HepG2 (cell line): ENCODE measurements around the gene GPC6. TPM values are rescaled to one million over a fixed set of nuclear protein-coding genes. Genes with fewer than 3 reads are reported as not detected.

Experiments used
- ATAC-seq: fragments of 200-7000 bp; cut with Tn5 transposase; 3 replicates; pipeline ENCODE4 v1.9.1; 2020; ENCODE audit warnings: mild to moderate bottlenecking, moderate library complexity
- BruUV-seq: library from RNA; stranded (reverse); fragments of 400-500 nt; replicated peaks from 2 replicates; lab custom pipeline; 2021; lab: Mats Ljungman, UMichigan
- CTCF ChIA-PET: fragments of 300-600 bp; formaldehyde crosslinking; extraction: SDS; loops from one replicate; lab custom pipeline; 2021; ENCODE audit warnings: low total read pairs, inconsistent platforms, low intra/inter-chr PET ratio; lab: Yijun Ruan, JAX
- POLR2A ChIA-PET: fragments of 350-600 bp; sonication (Branson Sonifier 250); formaldehyde crosslinking; loops from one replicate; lab custom pipeline; 2020; ENCODE audit warnings: antibody characterized with exemption, inconsistent platforms; lab: Yijun Ruan, JAX
- DNase-seq: peaks from one replicate; pipeline ENCODE4 v3.0.0-alpha.2; 2015; ENCODE audit warnings: low spot score
- FAIRE-seq: peaks from 3 replicates; lab custom pipeline; 2011; peaks lifted over from hg19 to GRCh38; lab: Jason Lieb, UNC
- H2AFZ ChIP-seq: one replicate; pipeline ENCODE4 v1.6.1; 2011; ENCODE audit warnings: low read length, inconsistent platforms
- H3K27ac ChIP-seq: fragments of 300-600 bp; 3 replicates; pipeline ENCODE4 v1.8.0; 2011; ENCODE audit warnings: mixed run types, mild to moderate bottlenecking, mixed read lengths, low read length, inconsistent platforms; ENCODE audit not compliant: insufficient read depth; ENCODE audit errors: extremely low read length
- H3K27me3 ChIP-seq, 2 experiments: fragments of 200-600 bp in 1 of 2; 2 replicates in 1 of 2; 3 replicates in 1 of 2; pipeline versions ENCODE4 v1.6.0 to v1.8.0; 2011; ENCODE audit warnings: low read length in 2 of 2, mild to moderate bottlenecking in 2 of 2, moderate library complexity in 2 of 2, inconsistent platforms in 1 of 2; ENCODE audit not compliant: insufficient read depth in 2 of 2, control insufficient read depth in 1 of 2
- H3K36me3 ChIP-seq, 2 experiments: fragments of 200-600 bp in 1 of 2; replicated peaks in 1 of 2; 2 replicates in 1 of 2; 3 replicates in 1 of 2; pipeline versions ENCODE4 v1.5.1 to v1.8.0; 2011; ENCODE audit warnings: low read length in 2 of 2, inconsistent platforms in 1 of 2; ENCODE audit not compliant: insufficient read depth in 2 of 2, control insufficient read depth in 1 of 2
- H3K4me1 ChIP-seq: 2 replicates; pipeline ENCODE4 v1.5.1; 2012; ENCODE audit warnings: low read length, inconsistent platforms; ENCODE audit not compliant: insufficient read depth
- H3K4me2 ChIP-seq: 2 replicates; pipeline ENCODE4 v1.6.0; 2011; ENCODE audit warnings: low read depth, low read length, inconsistent platforms
- H3K4me3 ChIP-seq, 3 experiments: fragments of 200-600 bp in 1 of 3; sonication (generic), shearing (Covaris generic) in 1 of 3; replicated peaks in 1 of 3; 2 replicates each; pipeline ENCODE4 v1.5.1; 2011 to 2016; ENCODE audit warnings: low read length in 3 of 3, inconsistent platforms in 2 of 3, low read depth in 2 of 3, mild to moderate bottlenecking in 2 of 3, control low read depth in 1 of 3, mixed read lengths in 1 of 3; ENCODE audit not compliant: insufficient read depth in 1 of 3
- H3K79me2 ChIP-seq: one replicate; pipeline ENCODE4 v1.6.1; 2011; ENCODE audit warnings: low read length, inconsistent platforms; ENCODE audit not compliant: insufficient read depth
- H3K9ac ChIP-seq: 2 replicates; pipeline ENCODE4 v1.6.0; 2011; ENCODE audit warnings: mild to moderate bottlenecking, low read depth, low read length, inconsistent platforms; ENCODE audit not compliant: insufficient read depth
- H3K9me3 ChIP-seq: 2 replicates; pipeline ENCODE4 v1.5.1; 2012; ENCODE audit warnings: mild to moderate bottlenecking, low read length
- H4K20me1 ChIP-seq: 2 replicates; pipeline ENCODE4 v1.6.0; 2011; ENCODE audit warnings: inconsistent platforms, mild to moderate bottlenecking, low read length, moderate library complexity; ENCODE audit not compliant: insufficient read depth
- FOXP1 ChIP-seq, 2 experiments: fragments of 450-650 bp in 1 of 2; IDR thresholded peaks; 2 replicates each; pipeline ENCODE4 v1.6.1; 2017 to 2018; ENCODE audit warnings: antibody characterized with exemption in 1 of 2
- GATAD1 ChIP-seq: IDR thresholded peaks from 2 replicates; pipeline ENCODE4 v1.6.1; 2016; ENCODE audit warnings: missing genetic modification reagents, missing compliant biosample characterization
- GATAD2A ChIP-seq: IDR thresholded peaks from 2 replicates; pipeline ENCODE4 v1.6.1; 2016
- HNF4A ChIP-seq: sonication (generic); formaldehyde crosslinking; IDR thresholded peaks from 2 replicates; pipeline ENCODE4 v1.4.0; 2020; ENCODE audit warnings: missing genetic modification reagents
- HOXA7 ChIP-seq: sonication (generic); formaldehyde crosslinking; IDR thresholded peaks from 2 replicates; pipeline ENCODE4 v1.8.1; 2022; ENCODE audit warnings: mild to moderate bottlenecking, missing genetic modification reagents, moderate library complexity
- MEIS1 ChIP-seq: sonication (generic); formaldehyde crosslinking; IDR thresholded peaks from 2 replicates; pipeline ENCODE4 v1.9.0; 2021; ENCODE audit warnings: mild to moderate bottlenecking, missing genetic modification reagents, moderate library complexity, borderline replicate concordance
- MIER2 ChIP-seq: IDR thresholded peaks from 2 replicates; pipeline ENCODE4 v1.6.1; 2016; ENCODE audit warnings: missing biosample characterization, missing genetic modification reagents
- NCOA5 ChIP-seq: sonication (generic); formaldehyde crosslinking; IDR thresholded peaks from 2 replicates; pipeline ENCODE4 v1.4.0; 2020; ENCODE audit warnings: missing genetic modification reagents
- NFYC ChIP-seq: IDR thresholded peaks from 2 replicates; pipeline ENCODE4 v1.6.1; 2016; ENCODE audit warnings: missing genetic modification reagents, missing compliant biosample characterization
- NR1H2 ChIP-seq: sonication (generic); formaldehyde crosslinking; IDR thresholded peaks from 2 replicates; pipeline ENCODE4 v1.8.1; 2022; ENCODE audit warnings: low read depth, missing genetic modification reagents, borderline replicate concordance
- PITX1 ChIP-seq: sonication (generic); formaldehyde crosslinking; IDR thresholded peaks from 2 replicates; pipeline ENCODE4 v1.5.1; 2020; ENCODE audit warnings: mild to moderate bottlenecking, missing genetic modification reagents
- PPARG ChIP-seq: conservative IDR thresholded peaks from 2 replicates; pipeline ENCODE4 v1.6.1; 2016; ENCODE audit warnings: missing biosample characterization, missing genetic modification reagents
- TAF15 ChIP-seq: fragments of 200-400 bp; formaldehyde crosslinking; IDR thresholded peaks from one replicate; pipeline ENCODE4 v1.6.1; 2018; ENCODE audit warnings: mild to moderate bottlenecking, low read depth, low read length; ENCODE audit not compliant: poor library complexity, severe bottlenecking
- ZNF143 ChIP-seq: sonication (generic); formaldehyde crosslinking; IDR thresholded peaks from 2 replicates; pipeline ENCODE4 v1.4.0; 2020; ENCODE audit warnings: missing genetic modification reagents
- ZNF296 ChIP-seq: sonication (generic); formaldehyde crosslinking; conservative IDR thresholded peaks from 2 replicates; pipeline ENCODE4 v1.5.0; 2020; ENCODE audit warnings: mild to moderate bottlenecking, missing genetic modification reagents
- ZNF713 ChIP-seq: sonication (generic); formaldehyde crosslinking; IDR thresholded peaks from 2 replicates; pipeline ENCODE4 v1.4.0; 2020; ENCODE audit warnings: mild to moderate bottlenecking, missing genetic modification reagents
- ZNF737 ChIP-seq: sonication (generic); formaldehyde crosslinking; IDR thresholded peaks from 2 replicates; pipeline ENCODE4 v1.5.0; 2020; ENCODE audit warnings: missing genetic modification reagents, mild to moderate bottlenecking, borderline replicate concordance
- ZNF891 ChIP-seq: sonication (generic); formaldehyde crosslinking; IDR thresholded peaks from 2 replicates; pipeline ENCODE4 v1.5.0; 2020; ENCODE audit warnings: mild to moderate bottlenecking, missing genetic modification reagents
- ZSCAN25 ChIP-seq: sonication (generic); formaldehyde crosslinking; IDR thresholded peaks from 2 replicates; pipeline ENCODE4 v1.8.0; 2022; ENCODE audit warnings: mild to moderate bottlenecking, missing genetic modification reagents
- WGBS: methylation state at CpG from one replicate; pipeline ENCODE4 v1.1.6; 2017; ENCODE audit warnings: low lambda C conversion rate; 5-methylcytosine and 5-hydroxymethylcytosine counted together
- in situ Hi-C: cut with HindIII; loops from 2 replicates; pipeline ENCODE4 v1.10.0; 2017; ENCODE audit warnings: low pct_unique_long_range_greater_than_20kb; ENCODE audit not compliant: extremely low pct_ligation_motif_present
- intact Hi-C: fragments of 100-400 bp; cut with micrococcal nuclease; formaldehyde crosslinking; loops from one replicate; pipeline ENCODE4 v1.10.0; 2022; ENCODE audit not compliant: unreplicated experiment
- polyA plus RNA-seq, 8 experiments: library from polyadenylated mRNA; depleted of rRNA in 3 of 8; stranded (reverse) in 7 of 8; unstranded in 1 of 8; fragments of >200 nt; fragmentation: Illumina TruSeq in 4 of 8; extraction: Trizol in 4 of 8; gene quantifications; 2 replicates each; pipeline versions ENCODE4 v1.2.1 to v1.2.3, GENCODE V29; 2011 to 2016; ENCODE audit warnings: low read depth in 4 of 8, missing spikeins in 1 of 8, mixed read lengths in 1 of 8; ENCODE audit not compliant: insufficient read depth in 1 of 8
- total RNA-seq, 5 experiments: library from RNA; depleted of rRNA; stranded (reverse); fragments of >200 nt; fragmentation: Illumina TruSeq; extraction: Trizol; gene quantifications; 2 replicates each; pipeline ENCODE4 v1.2.3, GENCODE V29; 2016; ENCODE audit warnings: low read depth in 1 of 5
- TF ChIP-seq, protein P1 (sequence below): sonication (generic); formaldehyde crosslinking; IDR thresholded peaks from 2 replicates; pipeline ENCODE4 v1.4.0; 2020; ENCODE audit warnings: missing genetic modification reagents, borderline replicate concordance

The GPC6 gene
- total and polyA plus RNA-seq, 2 of the 13 experiments (the other 11 are each of a cell fraction or from before 2014, with no cell fraction given) = 24.5 to 33.9 TPM

DNA sequence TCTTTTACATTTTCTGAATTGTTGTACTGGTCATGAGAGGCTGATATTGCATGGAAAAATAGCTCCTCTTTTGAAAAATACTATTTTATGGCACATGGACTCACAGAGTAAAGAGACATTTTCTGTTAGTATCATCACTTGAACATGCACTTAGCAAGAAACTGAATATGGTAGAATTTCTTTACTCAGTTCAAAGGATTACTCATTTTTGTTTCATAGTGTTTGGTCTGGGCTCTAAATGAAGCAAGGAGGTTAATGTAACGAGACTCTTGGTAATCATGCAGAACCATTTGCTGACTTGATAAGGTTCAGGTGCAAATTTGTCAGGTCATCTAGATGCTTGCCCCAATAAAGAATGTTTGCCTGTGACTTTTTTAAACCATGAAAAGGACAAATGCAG is 63.2 kb downstream of the GPC6 start:
- CTCF ChIA-PET = no interaction called here
- TF ChIP-seq ZNF713 (CRISPR knock-in tag) (no peak), ZNF891 (CRISPR knock-in tag) (no peak), ZNF143 (CRISPR knock-in tag) (no peak), MIER2 (no peak), PITX1 (CRISPR knock-in tag) (no peak)
- POLR2A ChIA-PET = no interaction called here
- H3K36me3 ChIP-seq = no peaks in the 10 kb centered on the region
- WGBS = 89% methylated on average over 1 of the region's 1 CpG
- no peak overlapping the region for H3K27ac ChIP-seq
- H3K4me1 ChIP-seq = no peaks in the 10 kb centered on the region
- in situ Hi-C loops = loop anchor here (5.0 kb wide), 1 partner anchor 132 kb away; no protein-coding TSS in a partner anchor
- H3K9ac ChIP-seq = no peak overlapping the region
- H4K20me1 ChIP-seq = no peaks in the 10 kb centered on the region
- no peak overlapping the region for H3K4me3 ChIP-seq
- no peak overlapping the region for H2AFZ ChIP-seq
- DNase-seq (no peak), ATAC-seq (no peak), FAIRE-seq (no peak)
- peaks cover 4% of the 10 kb centered on the region for H3K79me2 ChIP-seq
- H3K27me3 ChIP-seq = no peaks in the 10 kb centered on the region
- no peak overlapping the region for H3K4me2 ChIP-seq
- no peaks in the 10 kb centered on the region for H3K9me3 ChIP-seq
- no TSS peak for BruUV-seq
- intact Hi-C loops = no loop called here

DNA sequence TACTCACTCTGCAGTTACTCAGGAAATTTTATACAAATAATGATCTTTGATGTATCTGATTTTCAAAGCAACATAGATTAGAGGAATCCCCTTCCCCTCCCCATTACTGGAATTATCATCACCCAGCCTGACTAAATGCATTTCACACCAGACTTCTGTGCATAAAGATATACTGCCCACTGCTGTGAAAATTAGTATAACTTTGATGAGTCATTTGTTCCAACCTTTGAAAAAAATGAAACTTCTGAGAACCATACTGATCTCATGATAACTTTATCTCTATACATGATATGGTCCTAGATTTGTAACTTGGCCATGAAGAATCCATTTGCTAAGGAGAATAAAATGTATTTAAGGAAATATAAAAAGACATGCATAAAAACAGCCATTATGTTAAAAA is 63.9 kb downstream of the GPC6 start:
- H3K27me3 ChIP-seq = no peaks in the 10 kb centered on the region
- no peaks in the 10 kb centered on the region for H4K20me1 ChIP-seq
- peaks cover 4% of the 10 kb centered on the region for H3K79me2 ChIP-seq
- DNase-seq = no peak
- no peak overlapping the region for H3K9ac ChIP-seq
- intact Hi-C loops = no loop called here
- ChIA-PET CTCF (no interaction called here), POLR2A (no interaction called here)
- H3K4me1 ChIP-seq = no peaks in the 10 kb centered on the region
- no peak overlapping the region for H2AFZ ChIP-seq
- FAIRE-seq = no peak
- H3K4me3 ChIP-seq = no peak overlapping the region
- in situ Hi-C loops = no loop called here
- no peak overlapping the region for H3K4me2 ChIP-seq
- H3K36me3 ChIP-seq = no peaks in the 10 kb centered on the region
- H3K9me3 ChIP-seq = no peaks in the 10 kb centered on the region
- BruUV-seq = no TSS peak
- no peak overlapping the region for H3K27ac ChIP-seq
- no peak for ATAC-seq
- no peak for TF ChIP-seq NR1H2 (CRISPR knock-in tag)
- TF ChIP-seq, protein P1, sequence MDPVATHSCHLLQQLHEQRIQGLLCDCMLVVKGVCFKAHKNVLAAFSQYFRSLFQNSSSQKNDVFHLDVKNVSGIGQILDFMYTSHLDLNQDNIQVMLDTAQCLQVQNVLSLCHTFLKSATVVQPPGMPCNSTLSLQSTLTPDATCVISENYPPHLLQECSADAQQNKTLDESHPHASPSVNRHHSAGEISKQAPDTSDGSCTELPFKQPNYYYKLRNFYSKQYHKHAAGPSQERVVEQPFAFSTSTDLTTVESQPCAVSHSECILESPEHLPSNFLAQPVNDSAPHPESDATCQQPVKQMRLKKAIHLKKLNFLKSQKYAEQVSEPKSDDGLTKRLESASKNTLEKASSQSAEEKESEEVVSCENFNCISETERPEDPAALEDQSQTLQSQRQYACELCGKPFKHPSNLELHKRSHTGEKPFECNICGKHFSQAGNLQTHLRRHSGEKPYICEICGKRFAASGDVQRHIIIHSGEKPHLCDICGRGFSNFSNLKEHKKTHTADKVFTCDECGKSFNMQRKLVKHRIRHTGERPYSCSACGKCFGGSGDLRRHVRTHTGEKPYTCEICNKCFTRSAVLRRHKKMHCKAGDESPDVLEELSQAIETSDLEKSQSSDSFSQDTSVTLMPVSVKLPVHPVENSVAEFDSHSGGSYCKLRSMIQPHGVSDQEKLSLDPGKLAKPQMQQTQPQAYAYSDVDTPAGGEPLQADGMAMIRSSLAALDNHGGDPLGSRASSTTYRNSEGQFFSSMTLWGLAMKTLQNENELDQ (CRISPR knock-in tag) = no peak
- no peak for TF ChIP-seq HOXA7 (CRISPR knock-in tag)
- no peak for TF ChIP-seq MEIS1 (CRISPR knock-in tag)
- TF ChIP-seq NCOA5 (CRISPR knock-in tag) = no peak
- TF ChIP-seq ZSCAN25 (CRISPR knock-in tag) = no peak
- no peak for TF ChIP-seq ZNF737 (CRISPR knock-in tag)
- TF ChIP-seq PPARG (CRISPR knock-in tag) = no peak
- no peak for TF ChIP-seq TAF15
- no peak for TF ChIP-seq FOXP1 (IDR thresholded peaks at IDR 0.05)
- TF ChIP-seq FOXP1 (CRISPR knock-in tag; IDR thresholded peaks at IDR 0.05) = no peak
- no peak for TF ChIP-seq NFYC
- no peak for TF ChIP-seq GATAD1
- TF ChIP-seq HNF4A (CRISPR knock-in tag) = no peak
- no peak for TF ChIP-seq GATAD2A (CRISPR knock-in tag)
- no peak for TF ChIP-seq ZNF296 (CRISPR knock-in tag)
